ENCODE results near the gene CFAP20. TPM values are rescaled to one million over a fixed set of nuclear protein-coding genes. Genes with fewer than 3 reads are reported as not detected.

Gene CFAP20
- total and polyA plus RNA-seq, 2 experiments from 2014 or later, result 61.1 to 81.7 TPM

DNA sequence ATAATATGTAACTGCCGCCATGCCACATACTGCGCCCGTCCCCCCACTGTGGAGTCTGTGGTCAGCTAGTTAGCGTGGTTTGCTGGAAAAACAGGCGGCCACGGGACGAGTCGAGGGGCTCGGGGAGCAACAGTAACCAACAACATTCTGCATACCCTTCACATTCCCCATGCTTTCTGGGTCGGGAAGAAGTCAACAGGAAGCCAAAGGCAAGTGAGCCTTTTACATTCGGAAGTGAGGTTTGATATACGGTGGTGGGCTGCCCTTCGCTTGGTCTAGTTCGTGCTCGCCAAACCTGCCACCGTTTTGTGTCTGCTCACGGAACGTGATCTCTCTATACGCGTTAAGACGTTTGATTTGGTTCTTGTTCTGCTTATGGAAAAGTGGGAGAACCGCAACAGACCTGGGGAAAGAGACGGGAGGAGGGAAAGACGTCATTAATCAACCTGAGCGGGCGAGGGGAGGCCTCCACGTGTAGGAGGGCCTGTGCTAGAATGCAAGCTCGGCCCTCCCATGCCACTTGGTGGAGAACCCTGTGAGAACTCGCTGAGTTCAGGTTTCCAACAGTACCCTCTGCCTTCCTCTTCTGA, 28.9 kb upstream of the CFAP20 start (continued):
- TF ChIP-seq ZNF462 (CRISPR knock-in tag; IDR thresholded peaks at IDR 0.05) (no peak), JUNB (IDR thresholded peaks at IDR 0.05; ENCODE audit: unreplicated experiment) (no peak), STAT1 (IDR thresholded peaks at IDR 0.05; ENCODE audit: unreplicated experiment) (no peak)

- ATAC-seq, result no peak
- TF ChIP-seq CREB1 (CRISPR knock-in tag; IDR thresholded peaks at IDR 0.05; ENCODE audit: low read depth) (no peak), STAT1 (IDR thresholded peaks at IDR 0.05; ENCODE audit: unreplicated experiment) (no peak), ZNF462 (CRISPR knock-in tag; IDR thresholded peaks at IDR 0.05) (no peak), JUNB (IDR thresholded peaks at IDR 0.05; ENCODE audit: unreplicated experiment) (no peak), ZNF331 (CRISPR knock-in tag; IDR thresholded peaks at IDR 0.05; ENCODE audit: low read depth) (no peak)
These were observed 28.1 kb upstream of the CFAP20 start for GRCh38 chr16:58157239-58157638.

More at GRCh38 chr16:58157239-58157638, 28.1 kb upstream of the CFAP20 start:
- Histone ChIP-seq H3K79me2 (replicated peaks; ENCODE audit: insufficient read depth) (no peaks in the 10 kb centered on the region), H3F3A (replicated peaks; ENCODE audit: low read depth) (no peaks in the 10 kb centered on the region), H4K20me1 (replicated peaks; ENCODE audit: insufficient read depth) (0 out of 2 replicates have a peak, but pooled peaks cover 3% of the 10 kb centered on the region), H3K9me2 (ENCODE audit: insufficient read depth) (no peaks in the 10 kb centered on the region), H3K36me3 (ENCODE audit: insufficient read depth) (0 out of 2 replicates have a peak, but pooled peaks cover 9% of the 10 kb centered on the region), H3K4me3 (no peak overlapping the region), H3K4me1 (ENCODE audit: insufficient read depth) (no peaks in the 10 kb centered on the region), H3K4me2 (no peak overlapping the region), H3K27ac (ENCODE audit: low read depth) (no peak overlapping the region), H3K27me3 (ENCODE audit: insufficient read depth) (no peaks in the 10 kb centered on the region), H2AFZ (no peak overlapping the region)
- Mint-ChIP-seq H3K4me3 (no peak overlapping the region), H3K9me3 (no peaks in the 10 kb centered on the region), H3K27me3 (ENCODE audit: insufficient read depth, low read depth, poor library complexity) (peaks cover 3% of the 10 kb centered on the region), H3K36me3 (ENCODE audit: low read depth) (peaks cover 13% of the 10 kb centered on the region), H3K4me1 (no peaks in the 10 kb centered on the region), H3K27ac (no peak overlapping the region)
- DNase-seq (ENCODE audit: low spot score), result no peak

Data from GM23338 (cell line).